AG09309 (cell line): ENCODE results near the gene AKT1.

Source experiments
- DNase-seq: peaks from one replicate; pipeline ENCODE4 v3.0.0-alpha.2; 2010; ENCODE audit warnings: low read depth
- H3K4me3 ChIP-seq: 2 replicates; pipeline ENCODE4 v1.5.1; 2011; ENCODE audit warnings: mild to moderate bottlenecking, low read depth, low read length, moderate library complexity; ENCODE audit not compliant: control insufficient read depth
- CTCF ChIP-seq: IDR thresholded peaks from 2 replicates; pipeline ENCODE4 v1.5.1; 2011; ENCODE audit warnings: mild to moderate bottlenecking, low read depth, low read length, inconsistent platforms; ENCODE audit not compliant: insufficient read depth, control insufficient read depth; ENCODE audit errors: missing control alignments

AKT1 gene

DNA sequence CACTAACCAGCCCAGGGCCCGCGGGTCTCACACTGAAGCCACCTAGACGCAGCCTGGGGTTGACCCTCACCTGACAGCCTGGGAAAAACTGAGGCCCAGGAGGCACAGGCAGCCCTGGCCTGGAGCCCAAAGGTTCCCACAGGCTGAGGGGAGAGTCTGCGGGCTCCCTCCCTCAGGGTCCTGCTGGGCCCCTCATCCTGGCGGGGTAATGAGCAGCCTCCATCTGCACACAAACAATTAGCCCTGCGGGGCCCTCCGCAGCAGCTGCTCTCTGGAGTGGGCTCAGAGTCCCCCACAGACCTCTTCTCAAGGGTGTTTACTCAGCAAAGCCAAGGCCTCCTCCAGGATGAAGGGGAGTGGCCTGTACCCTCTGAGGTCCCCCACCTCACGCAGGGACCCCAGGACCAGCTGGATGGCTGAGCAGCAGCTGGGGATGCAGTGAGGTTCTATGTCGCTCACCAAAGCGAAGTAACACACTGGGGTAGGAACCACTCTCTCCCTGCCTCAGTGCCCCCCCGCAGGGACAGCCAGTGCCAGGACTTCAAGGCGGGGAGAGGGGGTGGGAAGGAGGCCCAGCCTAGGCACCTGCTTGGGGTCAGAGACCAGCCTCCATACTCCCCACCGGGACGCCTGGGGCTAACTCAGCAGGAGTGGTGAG is 7.3 kb downstream of the AKT1 start:
- H3K4me3 ChIP-seq: no peak overlapping the region
- TF ChIP-seq CTCF: no peak
- DNase-seq: no peak

DNA sequence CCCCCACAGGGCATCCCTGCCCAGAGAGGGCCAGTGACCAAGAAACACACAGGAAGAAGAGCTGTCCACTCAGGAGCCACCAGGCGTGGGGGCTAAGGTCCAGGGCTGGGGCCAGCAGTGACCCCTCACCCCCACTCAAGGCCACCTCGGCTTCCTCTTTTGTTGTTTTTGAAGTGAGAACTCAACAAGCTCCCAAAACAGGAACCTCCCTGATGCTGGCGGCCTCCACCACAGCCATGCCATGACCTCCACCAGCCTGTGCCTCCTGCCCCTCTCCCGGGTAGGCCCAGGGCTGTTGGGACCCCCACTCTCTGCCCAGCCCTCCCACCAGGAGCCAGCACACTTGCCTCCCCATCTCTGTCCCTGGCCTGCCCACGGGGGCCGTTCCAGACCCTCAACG is 7.8 kb downstream of the AKT1 start:
- DNase-seq: no peak
- TF ChIP-seq CTCF: no peak
- no peak overlapping the region for H3K4me3 ChIP-seq

DNA sequence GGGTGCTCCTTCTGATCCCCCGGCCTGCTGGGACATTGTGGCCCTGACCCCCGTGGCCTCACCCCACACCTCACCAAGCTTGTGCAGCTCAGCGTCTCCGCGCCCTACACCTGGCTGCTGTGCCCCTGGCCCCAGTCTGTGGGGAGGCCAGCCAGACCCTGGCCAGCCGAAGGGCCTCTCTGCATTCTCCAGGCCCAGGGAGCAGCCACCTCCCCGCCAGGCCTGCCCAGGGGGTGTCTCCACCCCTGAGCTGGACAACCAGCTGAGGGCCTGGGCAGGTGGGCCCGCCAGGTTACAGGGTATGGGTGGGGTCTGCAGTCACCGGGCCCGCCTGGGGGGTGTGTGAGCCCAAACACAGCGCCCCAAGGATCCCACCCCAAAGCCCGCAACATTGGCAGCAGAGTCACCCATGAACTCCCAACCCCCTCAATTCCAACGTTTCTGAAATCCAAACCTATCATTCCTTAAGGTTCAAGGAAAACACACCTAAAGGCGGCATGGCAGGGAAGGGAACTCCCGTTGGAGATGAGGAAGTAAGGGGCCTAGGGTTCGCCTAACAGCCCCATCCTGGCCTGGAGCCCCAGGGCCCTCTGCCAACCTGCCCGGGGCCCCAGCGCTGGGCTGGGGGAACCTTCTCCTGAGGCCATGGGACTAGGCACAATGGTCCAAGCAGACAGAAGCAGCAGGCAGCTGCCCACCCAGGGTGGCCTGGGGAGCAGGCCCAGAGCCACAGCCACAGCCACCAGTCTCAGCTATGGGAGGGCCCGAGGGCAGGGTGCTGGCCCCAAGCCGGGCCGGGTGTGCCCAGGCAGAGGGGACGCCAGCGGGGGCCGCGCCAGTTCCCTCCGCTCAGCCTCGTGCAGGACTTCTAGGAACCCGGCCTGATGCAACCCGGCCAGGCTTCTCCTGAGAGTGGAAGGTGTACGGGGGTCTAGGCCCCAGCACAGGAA is 8.5 kb downstream of the AKT1 start:
- H3K4me3 ChIP-seq: no peak overlapping the region
- TF ChIP-seq CTCF: no peak
- no peak for DNase-seq

- DNase-seq: no peak
- TF ChIP-seq CTCF: no peak
- H3K4me3 ChIP-seq: no peak overlapping the region
Measured at GRCh38 chr14:104786091-104786586, 9.4 kb downstream of the AKT1 start.

GRCh38 chr14:104785708-104786080 is 9.9 kb downstream of the AKT1 start:
- DNase-seq: no peak
- no peak for TF ChIP-seq CTCF
- H3K4me3 ChIP-seq: no peak overlapping the region

DNA sequence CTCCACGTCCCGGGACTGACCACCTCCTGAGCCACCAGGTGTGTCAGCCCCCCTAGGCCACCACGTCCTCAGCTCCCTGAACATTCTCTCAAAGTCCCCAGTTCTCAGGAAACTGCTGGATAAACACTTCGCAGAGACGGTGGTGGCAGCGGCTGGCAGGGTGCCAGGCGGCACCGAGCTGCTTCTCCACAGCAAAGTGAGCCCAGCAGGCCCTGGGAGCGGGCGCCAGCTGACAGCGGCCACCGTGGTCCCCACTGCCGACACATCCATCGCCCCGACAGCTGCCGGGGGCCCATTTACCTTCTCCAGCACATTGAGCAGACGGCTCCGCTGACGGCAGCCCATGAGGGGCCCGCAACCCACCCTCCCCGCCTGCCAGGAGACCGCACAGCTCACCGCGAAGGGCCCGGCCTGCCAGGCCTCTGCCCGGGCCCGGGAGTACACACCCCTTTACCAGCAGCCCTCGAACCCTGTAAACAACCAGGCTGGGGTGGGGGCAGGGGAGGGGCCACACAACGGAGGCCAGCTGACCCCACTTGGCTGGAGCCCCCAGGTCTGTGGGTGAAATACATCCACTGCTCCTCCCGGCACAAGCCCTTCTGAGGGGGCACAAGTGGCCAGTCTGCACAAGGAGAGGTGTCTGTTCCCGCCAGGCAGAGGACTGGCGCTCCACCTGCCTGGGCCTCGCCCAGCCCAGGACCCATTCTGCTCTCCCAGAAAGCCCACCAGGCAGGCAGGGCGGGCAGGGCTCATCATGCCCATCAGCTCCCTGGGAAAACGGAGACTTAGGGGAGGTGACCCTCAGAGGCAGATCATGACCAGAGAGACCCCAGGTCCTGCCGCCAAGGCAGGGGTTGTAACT is 10.5 kb downstream of the AKT1 start:
- DNase-seq: no peak
- TF ChIP-seq CTCF: no peak
- H3K4me3 ChIP-seq: no peak overlapping the region
